ENCODE results near the gene SFXN3. TPM values are rescaled to one million over a fixed set of nuclear protein-coding genes. Genes with fewer than 3 reads are reported as not detected.

The SFXN3 gene
- total RNA-seq, 1 donor from 2014 or later = 101 TPM

DNA sequence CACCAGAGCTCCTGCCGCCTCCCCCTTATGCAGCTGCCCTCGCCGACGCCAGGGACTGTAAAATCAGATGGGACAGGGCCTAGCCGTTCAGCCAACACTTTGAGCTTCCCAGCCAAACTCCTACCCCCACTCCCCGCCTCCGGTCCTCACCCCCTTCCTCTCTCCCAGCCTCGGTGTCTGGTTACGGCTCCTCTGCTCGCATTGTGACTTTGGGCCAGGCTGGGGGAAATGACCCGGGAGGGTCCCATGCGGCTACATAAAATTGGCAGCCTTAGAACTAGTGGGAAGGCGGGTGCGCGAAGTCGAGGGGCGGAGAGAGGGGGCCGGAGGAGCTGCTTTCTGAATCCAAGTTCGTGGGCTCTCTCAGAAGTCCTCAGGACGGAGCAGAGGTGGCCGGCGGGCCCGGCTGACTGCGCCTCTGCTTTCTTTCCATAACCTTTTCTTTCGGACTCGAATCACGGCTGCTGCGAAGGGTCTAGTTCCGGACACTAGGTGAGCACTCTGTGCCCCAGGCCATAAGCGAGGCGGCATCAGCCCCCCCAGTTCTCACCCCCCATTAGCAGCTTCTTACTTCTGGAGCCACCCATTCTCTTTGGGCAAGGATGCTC lies 30.7 kb downstream of the SFXN3 start, which contains the start of gene KAZALD1:
Gene KAZALD1, plus strand, starts transcription at position 366 of the 608 bp plus-strand sequence. CDS start 604 bp downstream, outside the sequence.
- peak within 1 kb of the TSS; percentile 92 for H3K4me3 Mint-ChIP-seq (ENCODE audit: unreplicated experiment)
- H3K27ac Mint-ChIP-seq (ENCODE audit: unreplicated experiment) = peak within 1 kb of the TSS; percentile 98
- no peak for DNase-seq (ENCODE audit: low spot score)
- peaks cover 49% of the 10 kb centered on the region for H3K4me1 Mint-ChIP-seq (ENCODE audit: low read depth)
- H3K27me3 Mint-ChIP-seq (ENCODE audit: low read depth) = no peaks in the 10 kb centered on the region
- H3K9me3 Mint-ChIP-seq (ENCODE audit: low read depth) = no peaks in the 10 kb centered on the region
- TF ChIP-seq CTCF (IDR thresholded peaks at IDR 0.05) = no peak
- peaks cover 1% of the 10 kb centered on the region for H3K36me3 Mint-ChIP-seq (ENCODE audit: low read depth)

- Mint-ChIP-seq H3K36me3 (ENCODE audit: low read depth) (no peaks in the 10 kb centered on the region), H3K9me3 (ENCODE audit: low read depth) (no peaks in the 10 kb centered on the region), H3K4me1 (ENCODE audit: low read depth) (peaks cover 49% of the 10 kb centered on the region), H3K27ac (ENCODE audit: unreplicated experiment) (peak overlapping the region; percentile 95), H3K4me3 (ENCODE audit: unreplicated experiment) (peak overlapping the region; percentile 84), H3K27me3 (ENCODE audit: low read depth) (no peaks in the 10 kb centered on the region)
- peak; percentile 80 for TF ChIP-seq CTCF (IDR thresholded peaks at IDR 0.05)
- DNase-seq (ENCODE audit: low spot score) = no peak
Measured at GRCh38 chr10:101062232-101063049, 31.4 kb downstream of the SFXN3 start.

GRCh38 chr10:101063050-101063525 lies 32.1 kb downstream of the SFXN3 start:
- Mint-ChIP-seq H3K9me3 (ENCODE audit: low read depth) (no peaks in the 10 kb centered on the region), H3K4me3 (ENCODE audit: unreplicated experiment) (peak overlapping the region; percentile 84), H3K36me3 (ENCODE audit: low read depth) (no peaks in the 10 kb centered on the region), H3K27me3 (ENCODE audit: low read depth) (no peaks in the 10 kb centered on the region), H3K4me1 (ENCODE audit: low read depth) (peaks cover 52% of the 10 kb centered on the region), H3K27ac (ENCODE audit: unreplicated experiment) (peak overlapping the region; percentile 32)
- no peak for TF ChIP-seq CTCF (IDR thresholded peaks at IDR 0.05)
- DNase-seq (ENCODE audit: low spot score) = no peak

GRCh38 chr10:101063548-101064414 lies 32.7 kb downstream of the SFXN3 start:
- no peaks in the 10 kb centered on the region for H3K27me3 Mint-ChIP-seq (ENCODE audit: low read depth)

More at GRCh38 chr10:101063548-101064414, 32.7 kb downstream of the SFXN3 start:
- Mint-ChIP-seq H3K27ac (ENCODE audit: unreplicated experiment) (peak overlapping the region; percentile 9), H3K4me1 (ENCODE audit: low read depth) (peaks cover 52% of the 10 kb centered on the region), H3K4me3 (ENCODE audit: unreplicated experiment) (peak overlapping the region; percentile 8), H3K9me3 (ENCODE audit: low read depth) (no peaks in the 10 kb centered on the region), H3K36me3 (ENCODE audit: low read depth) (no peaks in the 10 kb centered on the region)
- no peak for TF ChIP-seq CTCF (IDR thresholded peaks at IDR 0.05)
- DNase-seq (ENCODE audit: low spot score) = no peak
